A549 (cell line): ENCODE measurements around the gene RIOX2.

Experiments
- CTCF ChIP-seq: fragments of >200 bp; sonication (Bioruptor Twin); formaldehyde crosslinking; IDR thresholded peaks from 3 replicates; pipeline ENCODE4 v1.5.1; 2016
- FOSL2 ChIP-seq, 2 experiments: fragments of 450-650 bp in 1 of 2; fragments of >200 bp in 1 of 2; sonication (Bioruptor Twin) in 1 of 2; formaldehyde crosslinking; IDR thresholded peaks; 2 replicates each; pipeline versions ENCODE4 v1.5.0 to v1.6.1; 2016 to 2020; ENCODE audit warnings: mild to moderate bottlenecking in 1 of 2, moderate library complexity in 1 of 2
- SMC3 ChIP-seq: fragments of >200 bp; sonication (Bioruptor Twin); formaldehyde crosslinking; IDR thresholded peaks from 3 replicates; pipeline ENCODE4 v1.6.1; 2018; ENCODE audit warnings: inconsistent platforms

DNA sequence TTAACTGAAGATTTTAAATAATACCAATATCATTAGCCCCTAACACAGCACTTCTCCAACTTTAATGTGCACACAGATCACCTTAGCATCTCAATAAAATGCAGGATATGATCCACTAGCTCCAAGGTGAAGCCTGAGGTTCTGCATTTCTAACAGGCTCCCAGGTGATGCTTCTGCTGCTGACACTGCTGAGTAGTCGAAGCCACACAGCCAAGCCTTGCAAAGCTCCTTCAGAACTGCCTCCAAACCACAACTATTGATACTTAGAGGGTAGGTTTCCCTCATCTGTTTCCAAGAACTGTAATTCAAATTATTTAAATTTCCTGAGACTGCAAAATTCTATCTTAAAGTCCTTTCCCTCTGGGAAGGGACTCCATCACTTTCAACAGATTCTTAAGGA, 3.9 kb downstream of the RIOX2 start:
- TF ChIP-seq CTCF: no peak
- no peak for TF ChIP-seq SMC3
- no peak for TF ChIP-seq FOSL2 (IDR thresholded peaks at IDR 0.05)
- TF ChIP-seq FOSL2 (CRISPR knock-in tag; IDR thresholded peaks at IDR 0.05): no peak
